Activated CD4-positive, alpha-beta T cell treated with anti-CD3 and anti-CD28 coated beads, Interleukin-2, amount 50 U/mL, for 16 hours (primary cell): ENCODE data around the gene PACS2.

Experiments
- DNase-seq: peaks from one replicate; pipeline ENCODE4 v3.0.0-alpha.2; 2020

Gene PACS2

DNA sequence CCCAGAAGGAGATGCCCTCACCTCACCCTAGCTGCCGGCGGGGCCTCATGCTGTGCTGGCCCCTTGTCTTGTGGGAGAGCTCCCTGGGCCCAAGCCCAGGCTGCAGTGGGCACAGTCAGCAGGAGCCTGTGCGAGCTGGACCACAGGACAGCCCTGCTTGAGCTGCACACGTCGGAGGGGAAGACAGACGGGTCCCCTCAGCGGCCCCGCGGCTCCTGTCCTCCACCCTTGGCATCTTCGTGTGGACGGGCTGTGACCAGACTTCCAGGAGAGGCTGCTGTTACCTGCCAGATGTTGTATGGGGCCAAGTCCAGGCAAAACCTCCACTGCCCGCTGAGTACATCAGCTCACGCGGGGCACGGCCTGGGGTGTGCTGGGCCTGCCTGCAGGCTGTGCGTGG, 74.4 kb downstream of the PACS2 start:
- no peak for DNase-seq

DNA sequence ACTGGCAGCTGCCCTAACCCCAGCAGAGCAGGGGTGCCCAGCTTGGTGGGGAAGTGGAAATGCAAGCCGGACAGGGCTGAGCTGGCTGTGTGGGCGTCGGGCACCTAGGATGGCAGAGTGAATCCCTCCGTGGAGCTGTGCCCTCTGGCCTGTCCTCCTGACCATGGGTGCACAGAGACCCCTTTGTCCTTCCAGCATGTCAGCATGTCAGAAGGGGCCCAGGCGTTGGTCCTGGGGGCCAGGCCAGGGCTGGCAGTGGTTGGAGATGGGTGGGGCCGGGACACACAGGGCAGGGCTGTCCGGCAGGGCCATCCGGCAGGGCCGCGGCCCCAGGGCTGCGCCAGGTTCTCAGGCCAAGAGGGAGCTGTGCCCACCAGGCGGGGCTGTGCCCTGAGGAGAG, 75.0 kb downstream of the PACS2 start:
- DNase-seq, result no peak

DNA sequence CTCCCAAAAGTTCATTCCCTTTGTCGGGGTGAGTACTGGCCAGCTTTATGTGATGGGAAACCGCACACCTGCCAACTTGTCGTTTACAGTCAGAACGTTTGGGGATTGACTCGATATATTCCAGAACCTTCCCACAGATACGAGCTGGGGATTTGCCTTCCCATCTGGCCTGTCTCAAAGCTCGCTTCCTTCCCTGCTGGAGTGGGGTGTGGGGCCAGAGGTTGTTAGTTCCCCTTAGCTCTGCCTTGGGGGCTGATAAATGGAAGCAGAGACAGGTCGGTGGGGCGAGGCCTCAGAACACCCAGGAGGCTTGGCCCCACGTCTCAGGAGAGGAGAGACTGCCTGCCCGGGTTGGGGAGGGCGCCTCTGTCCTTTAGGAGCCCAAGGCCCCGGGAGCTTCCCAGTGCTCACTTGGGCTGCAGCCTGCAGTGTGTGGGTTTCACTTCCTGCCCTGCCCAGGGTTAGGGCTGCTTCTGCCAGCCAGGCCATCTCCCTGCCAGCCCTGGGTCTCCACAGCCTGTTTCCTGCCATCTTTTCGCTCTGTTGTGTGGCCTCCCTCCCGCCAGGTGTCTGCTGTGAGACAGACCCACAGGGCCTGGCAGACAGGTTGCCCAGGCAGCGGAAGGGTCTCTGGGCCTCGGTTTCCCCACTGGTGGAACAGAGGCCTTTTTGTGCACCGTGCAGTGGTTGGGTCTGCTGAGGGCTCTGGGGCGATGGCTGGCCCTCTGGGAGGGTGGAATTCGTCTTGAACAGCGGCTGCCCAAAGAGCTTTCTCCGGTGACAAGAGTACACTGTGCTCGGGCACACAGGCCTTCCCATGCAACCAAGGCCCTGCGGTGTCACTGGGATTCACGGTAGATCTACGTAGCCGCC, 75.7 kb downstream of the PACS2 start:
- no peak for DNase-seq

DNA sequence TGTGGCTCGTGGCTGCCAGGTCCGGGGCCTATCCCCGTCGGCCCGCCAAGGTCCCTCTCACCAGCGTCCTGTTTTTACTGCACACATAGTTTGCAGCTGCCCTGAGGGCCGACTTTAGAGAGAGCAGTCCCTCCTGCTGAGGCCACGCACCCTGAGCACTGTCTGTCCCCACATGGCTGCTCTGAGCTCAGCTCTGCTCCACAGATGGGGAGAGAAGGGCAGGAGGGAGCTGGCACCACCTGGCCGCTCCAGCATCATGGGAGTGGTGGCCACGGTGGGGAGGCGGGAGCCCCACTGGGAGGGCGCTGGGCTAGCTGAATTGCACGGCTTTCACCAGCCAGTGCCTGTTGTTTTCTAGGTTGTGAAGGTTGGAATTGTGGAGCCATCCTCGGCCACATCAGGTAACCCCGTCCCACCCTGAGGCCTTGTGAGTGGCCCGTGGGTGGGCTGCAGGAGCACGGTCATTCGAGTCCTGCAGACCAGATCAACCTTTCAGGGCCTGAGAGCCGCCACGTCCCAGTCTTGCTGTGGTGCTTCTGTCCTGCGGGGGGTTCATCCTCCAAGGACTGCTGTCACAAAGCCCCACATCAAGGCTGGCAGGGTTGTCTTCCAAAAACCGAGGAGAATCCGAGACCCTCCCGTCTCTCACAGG, 76.4 kb downstream of the PACS2 start:
- DNase-seq, result no peak

DNA sequence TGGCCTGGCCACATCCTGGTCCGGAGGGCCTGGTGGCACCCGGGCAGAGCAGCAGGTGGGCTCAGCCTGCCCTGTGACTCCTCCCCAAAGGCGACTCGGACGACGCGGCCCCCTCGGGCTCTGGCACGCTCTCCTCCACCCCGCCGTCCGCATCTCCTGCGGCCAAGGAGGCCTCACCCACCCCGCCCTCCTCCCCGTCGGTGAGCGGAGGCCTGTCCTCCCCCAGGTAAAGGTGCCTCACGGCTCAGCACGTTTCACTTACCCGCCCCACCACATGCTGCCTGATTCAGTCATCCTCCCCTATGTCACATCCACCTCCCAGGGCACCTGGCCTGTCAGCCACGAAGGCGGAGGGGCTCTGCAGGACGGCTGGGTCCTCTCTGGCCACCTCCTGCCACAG, 77.0 kb downstream of the PACS2 start:
- DNase-seq, result no peak

DNA sequence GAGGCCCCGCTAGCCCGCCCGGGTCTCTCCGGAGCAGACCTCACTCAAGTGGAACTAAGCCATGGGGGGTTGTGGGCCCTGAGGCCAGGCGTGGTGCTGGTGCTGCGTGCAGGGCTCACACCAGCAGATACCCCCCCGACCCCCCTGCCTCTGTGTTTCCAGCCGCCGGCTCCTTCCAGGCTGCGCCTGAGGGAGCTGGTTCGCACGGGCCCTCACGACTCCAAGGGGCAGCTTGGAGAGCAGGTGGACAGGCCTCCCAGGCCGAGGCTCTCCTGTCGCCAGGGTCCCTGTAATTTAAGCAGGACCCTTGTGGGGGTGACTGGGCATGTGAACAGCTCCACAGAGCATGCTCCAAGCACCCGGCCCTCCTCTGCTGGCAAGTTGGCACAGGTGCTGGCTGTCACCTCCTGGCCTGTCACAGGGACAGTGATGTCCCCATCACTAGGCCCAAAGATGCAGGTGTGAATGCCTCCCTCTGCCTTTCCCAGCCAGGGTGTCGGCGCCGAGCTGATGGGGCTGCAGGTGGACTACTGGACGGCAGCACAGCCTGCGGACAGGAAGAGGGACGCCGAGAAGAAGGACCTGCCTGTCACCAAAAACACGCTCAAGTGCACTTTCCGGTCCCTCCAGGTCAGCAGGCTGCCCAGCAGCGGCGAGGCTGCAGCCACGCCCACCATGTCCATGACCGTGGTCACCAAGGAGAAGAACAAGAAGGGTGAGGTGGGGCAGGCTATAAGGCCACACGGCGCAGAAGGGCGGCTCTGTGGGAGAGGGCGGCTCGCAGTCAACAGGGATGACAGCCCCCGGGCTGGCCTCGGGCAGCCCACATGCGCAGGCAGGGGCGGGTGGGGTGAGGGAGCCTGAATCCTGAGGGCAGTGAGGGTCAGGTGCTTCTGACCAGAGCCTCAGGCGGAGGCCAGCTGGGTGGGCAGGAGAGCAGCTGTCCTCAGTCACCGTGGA, 77.9 kb downstream of the PACS2 start:
- no peak for DNase-seq

DNA sequence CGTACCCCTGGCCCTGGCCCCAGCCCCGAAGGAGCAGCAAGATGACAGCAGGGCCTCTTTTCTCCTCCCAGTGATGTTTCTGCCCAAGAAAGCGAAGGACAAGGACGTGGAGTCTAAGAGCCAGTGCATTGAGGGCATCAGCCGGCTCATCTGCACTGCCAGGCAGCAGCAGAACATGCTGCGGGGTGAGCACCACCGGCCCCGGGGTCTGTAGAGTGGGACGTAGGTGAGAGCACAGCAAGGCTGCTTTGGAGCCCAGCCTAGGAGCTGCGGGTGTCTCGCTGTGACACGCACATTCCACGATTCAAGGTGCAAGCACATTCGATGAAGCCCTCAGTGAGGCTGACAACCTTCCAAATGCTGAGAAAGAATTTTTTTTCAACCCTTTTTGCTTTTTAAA, 78.6 kb downstream of the PACS2 start:
- no peak for DNase-seq

DNA sequence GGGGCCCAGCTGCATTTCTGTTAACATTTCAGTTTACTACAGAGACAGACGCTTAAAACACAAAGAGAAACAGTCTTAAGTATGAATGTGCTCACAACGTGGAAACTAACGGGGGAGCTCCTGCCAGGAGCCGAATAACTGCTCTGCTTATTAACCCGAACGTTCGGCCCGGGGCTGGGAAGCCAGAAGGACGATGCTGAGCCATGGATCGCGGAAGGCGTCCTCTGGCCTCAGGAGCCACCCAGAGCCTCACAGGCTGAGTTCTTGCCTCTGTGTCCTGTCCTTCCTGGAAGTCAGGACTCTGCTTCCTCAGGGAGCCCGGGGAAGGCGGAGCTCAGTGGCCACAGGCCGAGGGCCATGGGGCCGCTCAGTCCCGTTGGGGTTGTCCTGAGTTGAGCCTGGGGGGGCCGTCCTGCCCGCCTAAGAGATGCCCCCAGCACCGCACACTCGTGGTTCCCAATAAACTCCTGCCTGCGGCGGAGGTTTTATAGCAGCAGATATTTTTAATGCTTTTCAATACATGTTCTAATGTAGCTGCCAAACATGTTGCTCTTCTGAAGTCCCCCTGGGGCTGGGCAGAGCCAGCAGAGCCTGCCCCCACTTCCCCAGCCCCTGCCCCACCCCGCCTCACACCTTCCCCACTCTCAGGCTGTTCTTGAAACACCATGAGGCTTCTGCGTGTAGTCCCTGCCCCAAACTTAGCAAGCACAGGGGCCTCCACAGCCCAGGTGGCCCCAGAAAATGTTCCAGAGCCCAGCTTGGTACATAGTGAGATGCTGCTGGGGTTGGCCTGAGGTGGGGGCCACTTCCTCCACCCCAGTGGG, 80.4 kb downstream of the PACS2 start:
- DNase-seq, result no peak

- DNase-seq, result no peak
Measured at GRCh38 chr14:105395538-105395854, 80.9 kb downstream of the PACS2 start.

DNA sequence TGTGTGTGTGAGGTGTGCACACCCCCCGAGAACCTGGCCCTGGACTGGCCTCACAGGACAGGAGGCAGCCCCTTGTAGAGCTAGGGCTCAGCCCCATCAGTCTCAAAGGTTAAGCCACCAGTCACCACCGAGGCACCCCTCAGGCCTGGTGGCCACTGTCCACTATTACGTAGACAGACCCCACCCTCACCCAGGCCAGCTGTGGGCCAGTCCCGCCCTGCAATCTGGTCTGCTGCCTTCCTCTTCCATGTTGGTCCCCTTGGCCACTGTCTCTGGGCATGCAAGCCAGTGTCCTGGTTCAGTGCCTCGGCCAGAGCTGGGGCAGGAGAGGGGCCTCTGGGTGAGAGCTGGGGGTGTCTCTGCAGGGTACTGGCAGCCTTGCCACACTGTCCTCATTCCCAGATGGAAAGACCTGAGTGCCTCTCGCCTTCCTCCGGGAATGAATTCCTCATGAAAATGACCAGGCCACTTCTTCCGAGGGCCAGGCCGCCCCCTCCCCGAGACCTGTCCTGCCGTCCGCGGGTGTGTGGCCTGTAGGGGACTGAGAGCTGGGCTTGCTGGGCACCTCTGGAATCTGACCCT, 82.9 kb downstream of the PACS2 start:
- DNase-seq, result no peak

DNA sequence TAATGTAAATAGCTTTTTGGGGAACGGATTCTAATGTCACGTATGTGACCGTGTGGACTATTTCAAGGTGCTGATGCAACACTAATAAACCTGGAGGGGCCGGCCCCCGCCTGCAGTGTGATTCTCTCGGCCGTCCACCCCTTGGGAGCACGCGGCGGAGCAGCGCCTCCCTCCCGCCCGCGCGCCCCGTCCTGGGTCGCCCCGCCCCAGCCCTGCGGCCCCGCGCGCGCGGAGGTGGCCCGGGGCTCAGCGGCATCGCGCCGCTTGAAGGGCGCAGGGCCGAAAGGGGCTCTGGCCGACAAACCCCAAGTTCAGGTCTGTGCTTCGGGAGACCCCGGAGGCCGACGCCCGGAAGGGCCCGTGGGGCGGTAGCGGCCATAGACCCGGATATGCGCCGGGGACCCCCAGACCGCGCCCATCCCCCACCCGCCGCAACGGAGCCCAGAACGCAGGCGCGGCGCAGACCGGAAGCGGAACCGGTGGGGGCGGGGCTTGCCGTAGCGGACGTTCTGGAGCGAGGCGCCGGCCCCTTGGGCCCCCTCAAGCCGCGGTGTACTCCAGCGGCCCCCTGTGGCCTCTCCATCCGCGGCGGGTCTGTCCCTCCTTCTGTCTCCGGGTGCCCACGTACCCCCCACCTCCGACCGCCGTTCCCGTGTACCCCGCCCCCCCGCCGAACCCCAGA, 83.6 kb downstream of the PACS2 start, which contains the start of gene TEX22:
TEX22 (plus strand) TSS at position 495 of the 682 bp plus-strand sequence. CDS start 803 bp downstream, outside the sequence.
- DNase-seq, result peak; percentile 88

- DNase-seq, result peak; percentile 48
Measured at GRCh38 chr14:105398726-105399465, 84.3 kb downstream of the PACS2 start.

GRCh38 chr14:105399466-105399775, 84.9 kb downstream of the PACS2 start:
- no peak for DNase-seq

- no peak for DNase-seq
Measured at GRCh38 chr14:105400016-105400415, 85.5 kb downstream of the PACS2 start.

GRCh38 chr14:105401699-105402098, 87.2 kb downstream of the PACS2 start:
- no peak for DNase-seq

DNA sequence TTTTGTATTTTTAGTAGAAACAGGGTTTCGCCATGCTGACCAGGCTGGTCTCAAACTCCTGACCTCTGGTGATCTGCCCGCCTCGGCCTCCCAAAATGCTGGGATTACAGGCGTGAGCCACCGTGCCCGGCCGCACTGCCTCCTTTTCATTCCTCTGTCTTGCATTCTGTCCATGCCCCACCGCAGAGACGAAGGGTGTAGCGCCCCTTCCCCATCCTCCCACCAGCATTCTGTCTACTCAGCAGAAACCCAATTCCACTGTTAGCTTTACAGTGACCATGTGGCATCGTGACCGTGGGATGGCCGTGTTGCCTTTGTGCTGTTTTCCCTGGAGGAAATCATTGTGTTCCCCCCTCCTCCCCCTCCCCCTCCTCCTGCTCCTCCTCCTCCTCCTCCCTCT, 94.0 kb downstream of the PACS2 start:
- no peak for DNase-seq

- DNase-seq, result no peak
Measured at GRCh38 chr14:105409364-105409763, 94.8 kb downstream of the PACS2 start.

GRCh38 chr14:105410642-105411016, 96.1 kb downstream of the PACS2 start:
- DNase-seq, result no peak

- no peak for DNase-seq
Measured at GRCh38 chr14:105411017-105411941, 96.7 kb downstream of the PACS2 start.
